HFFc6 (cell line): Measurements from ENCODE around the gene RAB40A. TPM values are rescaled to one million over a fixed set of nuclear protein-coding genes. Genes with fewer than 3 reads are reported as not detected.
"Not testable (repeated sequence)": the region's sequence is repeated elsewhere in the genome, so short reads cannot be mapped to it uniquely, and the experiment has no call there.

Source experiments
- DNase-seq: peaks from one replicate; pipeline ENCODE4 v3.0.0-alpha.2; 2018
- H3K27ac Mint-ChIP-seq: 2 replicates; pipeline ENCODE4 v1.8.0; 2020; ENCODE audit warnings: mild to moderate bottlenecking, mixed read lengths
- H3K27me3 Mint-ChIP-seq: 2 replicates; pipeline ENCODE4 v1.8.0; 2021; ENCODE audit warnings: mild to moderate bottlenecking, moderate library complexity, mixed read lengths; ENCODE audit not compliant: insufficient read depth
- H3K36me3 Mint-ChIP-seq: 2 replicates; pipeline ENCODE4 v1.8.0; 2021; ENCODE audit warnings: low read depth, mixed read lengths
- H3K4me1 Mint-ChIP-seq: 2 replicates; pipeline ENCODE4 v1.8.0; 2020; ENCODE audit warnings: low read depth, mixed read lengths
- H3K4me3 Mint-ChIP-seq: 2 replicates; pipeline ENCODE4 v1.8.0; 2020; ENCODE audit warnings: mild to moderate bottlenecking, moderate library complexity, mixed read lengths
- H3K9me3 Mint-ChIP-seq: 2 replicates; pipeline ENCODE4 v1.8.0; 2020; ENCODE audit warnings: mild to moderate bottlenecking, mixed read lengths
- CTCF ChIP-seq: fragments of 200-600 bp; sonication (generic); IDR thresholded peaks from 2 replicates; pipeline ENCODE4 v1.5.0; 2021; ENCODE audit warnings: antibody characterized with exemption, mild to moderate bottlenecking
- total RNA-seq, 6 experiments: library from RNA; stranded (reverse); fragmentation: NEBNext Ultra II Directional; extraction: Animal tissue kit (Norgen Biotek cat#: 25700); gene quantifications; 2 replicates in 1 of 6; 3 replicates in 5 of 6; pipeline ENCODE4 v1.2.3, GENCODE V29; 2021

Gene RAB40A
- total RNA-seq, 6 experiments from 2014 or later = 0.11 to 0.15 (median 0.13) TPM; not detected in 2

DNA sequence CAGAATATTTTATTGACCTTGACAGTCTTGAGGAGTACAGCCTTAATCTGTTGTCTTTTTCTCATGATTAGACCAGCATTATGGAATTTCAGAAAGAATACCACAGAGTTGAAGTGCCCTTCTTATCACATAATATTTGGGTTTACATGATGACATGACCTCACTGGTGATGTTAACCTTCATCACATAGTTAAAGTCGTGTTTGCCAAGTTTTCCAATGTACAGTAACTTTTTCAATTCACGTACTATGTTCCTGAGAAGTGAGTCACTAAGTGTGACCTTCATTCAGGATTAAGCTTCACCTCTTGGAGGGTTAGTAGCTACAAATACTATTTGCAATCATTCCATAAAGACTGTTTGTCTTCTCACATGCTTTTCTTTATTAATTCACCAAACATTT, 52.1 kb downstream of the RAB40A start:
- H3K4me1 Mint-ChIP-seq = peaks cover 45% of the 10 kb centered on the region
- no peak for TF ChIP-seq CTCF
- no peaks in the 10 kb centered on the region; the same call in 1 of the 2 replicates for H3K27me3 Mint-ChIP-seq
- H3K36me3 Mint-ChIP-seq = no peaks in the 10 kb centered on the region
- no peaks in the 10 kb centered on the region for H3K9me3 Mint-ChIP-seq
- no peak overlapping the region for H3K27ac Mint-ChIP-seq
- H3K4me3 Mint-ChIP-seq = no peak overlapping the region
- peak; percentile 0 for DNase-seq

- Mint-ChIP-seq H3K27me3 (no peaks in the 10 kb centered on the region), H3K36me3 (no peaks in the 10 kb centered on the region), H3K4me1 (peaks cover 56% of the 10 kb centered on the region), H3K27ac (peak overlapping the region; percentile 74), H3K9me3 (no peaks in the 10 kb centered on the region), H3K4me3 (peak overlapping the region; percentile 65; the same call in 1 of the 2 replicates)
- peak; percentile 79 for TF ChIP-seq CTCF
- peak; percentile 60 for DNase-seq
These were observed 54.5 kb downstream of the RAB40A start for GRCh38 chrX:103464774-103465117.

- H3K27ac Mint-ChIP-seq = peak overlapping the region; percentile 74
- H3K4me3 Mint-ChIP-seq = peak overlapping the region; percentile 65; the same call in 1 of the 2 replicates
- H3K36me3 Mint-ChIP-seq = no peaks in the 10 kb centered on the region
- no peaks in the 10 kb centered on the region for H3K27me3 Mint-ChIP-seq
- peak; percentile 48 for DNase-seq
- H3K9me3 Mint-ChIP-seq = no peaks in the 10 kb centered on the region
- no peak for TF ChIP-seq CTCF
- H3K4me1 Mint-ChIP-seq = peaks cover 56% of the 10 kb centered on the region
These were observed 55.1 kb downstream of the RAB40A start for GRCh38 chrX:103464072-103464773.

DNA sequence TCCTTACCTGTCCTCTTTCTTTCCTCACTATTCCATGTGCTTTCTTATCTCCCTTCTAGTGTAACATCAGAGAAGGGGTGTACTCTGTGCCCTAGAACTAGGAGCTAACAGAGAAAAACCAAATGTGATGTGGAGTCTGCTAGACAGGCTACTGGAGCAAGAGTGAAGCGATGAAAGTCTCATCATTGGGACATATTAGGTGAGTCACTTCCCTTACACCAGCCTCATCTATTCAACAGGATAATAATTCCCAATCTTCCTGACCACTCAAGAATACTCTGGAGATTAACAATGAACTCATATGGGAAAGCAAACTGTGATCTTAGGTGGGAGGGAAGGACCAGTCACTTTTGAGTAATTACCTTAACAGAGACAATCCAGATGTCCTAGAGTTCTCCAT, 58.1 kb downstream of the RAB40A start:
- H3K27ac Mint-ChIP-seq = no peak overlapping the region

DNA sequence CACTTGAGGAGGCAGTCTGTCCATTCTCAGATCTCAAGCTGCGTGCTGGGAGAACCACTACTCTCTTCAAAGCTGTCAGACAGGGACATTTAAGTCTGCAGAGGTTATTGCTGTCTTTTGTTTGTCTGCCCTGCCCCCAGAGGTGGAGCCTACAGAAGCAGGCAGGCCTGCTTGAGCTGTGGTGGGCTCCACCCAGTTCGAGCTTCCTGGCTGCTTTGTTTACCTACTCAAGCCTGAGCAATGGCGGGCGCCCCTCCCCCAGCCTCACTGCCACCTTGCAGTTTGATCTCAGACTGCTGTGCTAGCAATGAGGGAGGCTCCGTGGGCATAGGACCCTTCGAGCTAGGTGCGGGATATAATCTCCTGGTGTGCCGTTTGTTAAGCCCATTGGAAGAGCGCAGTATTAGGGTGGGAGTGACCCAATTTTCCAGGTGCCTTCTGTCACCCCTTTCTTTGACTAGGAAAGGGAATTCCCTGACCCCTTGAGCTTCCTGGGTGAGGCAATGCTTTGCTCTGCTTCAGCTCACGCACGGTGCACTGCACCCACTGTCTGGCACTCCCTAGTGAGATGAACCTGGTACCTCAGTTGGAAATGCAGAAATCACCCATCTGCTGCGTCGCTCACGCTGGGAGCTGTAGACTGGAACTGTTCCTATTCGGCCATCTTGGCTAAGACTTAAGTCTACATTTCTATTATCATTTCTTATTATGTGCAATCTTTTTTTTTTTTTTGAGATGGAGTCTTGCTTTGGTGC, 59.1 kb downstream of the RAB40A start:
- not testable (repeated sequence) for DNase-seq, H3K9me3 Mint-ChIP-seq, H3K4me3 Mint-ChIP-seq, H3K36me3 Mint-ChIP-seq, H3K27ac Mint-ChIP-seq, H3K27me3 Mint-ChIP-seq
- H3K4me1 Mint-ChIP-seq = peaks cover 36% of the 10 kb centered on the region

More for the DNA sequence above, 58.1 kb downstream of the RAB40A start:
- no peak for TF ChIP-seq CTCF
- no peaks in the 10 kb centered on the region for H3K27me3 Mint-ChIP-seq
- H3K9me3 Mint-ChIP-seq = no peaks in the 10 kb centered on the region
- H3K4me3 Mint-ChIP-seq = no peak overlapping the region
- no peak for DNase-seq
- H3K36me3 Mint-ChIP-seq = no peaks in the 10 kb centered on the region
- H3K4me1 Mint-ChIP-seq = peaks cover 36% of the 10 kb centered on the region

DNA sequence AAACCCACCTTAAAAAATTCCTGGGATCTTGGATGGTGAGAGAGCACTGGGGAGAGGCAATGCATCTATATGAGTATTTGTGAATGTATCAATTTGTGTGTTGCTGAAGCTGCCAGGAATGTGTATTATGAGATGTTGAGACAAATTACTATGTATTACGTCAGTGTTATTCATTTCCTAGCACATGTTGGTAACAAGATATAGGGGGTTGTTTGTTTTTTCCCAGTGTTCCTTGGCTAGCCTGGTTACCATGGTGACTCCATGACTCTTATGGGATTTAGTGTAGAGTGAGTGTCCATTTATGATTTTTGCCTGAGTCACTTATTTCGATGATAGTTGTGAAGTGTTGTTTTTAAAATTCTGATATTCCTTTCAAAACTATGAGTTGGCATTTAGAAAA, 65.6 kb downstream of the RAB40A start:
- peak; percentile 93 for DNase-seq
- H3K4me3 Mint-ChIP-seq = 0 out of 2 replicates have a peak overlapping the region, but pooled peaks have one; percentile 33
- peak overlapping the region; percentile 91 for H3K27ac Mint-ChIP-seq
- H3K9me3 Mint-ChIP-seq = no peaks in the 10 kb centered on the region
- peaks cover 9% of the 10 kb centered on the region for H3K36me3 Mint-ChIP-seq
- H3K27me3 Mint-ChIP-seq = no peaks in the 10 kb centered on the region
- TF ChIP-seq CTCF = no peak
- H3K4me1 Mint-ChIP-seq = peaks cover 15% of the 10 kb centered on the region
